HG02678 (cell line): ENCODE data around the gene LCLAT1.

Experiments used
- ATAC-seq: cut with Tn5 transposase; IDR thresholded peaks from one replicate; pipeline ENCODE4 v1.9.1; 2021; ENCODE audit warnings: mild to moderate bottlenecking, moderate library complexity; ENCODE audit not compliant: unreplicated experiment

The LCLAT1 gene

GRCh38 chr2:30422444-30423040, 24.5 kb upstream of the LCLAT1 start:
- ATAC-seq: peak; percentile 73

GRCh38 chr2:30424231-30424630, 22.8 kb upstream of the LCLAT1 start:
- no peak for ATAC-seq

GRCh38 chr2:30425326-30425725, 21.7 kb upstream of the LCLAT1 start:
- ATAC-seq: no peak

- no peak for ATAC-seq
Measured at GRCh38 chr2:30427606-30428347, 19.3 kb upstream of the LCLAT1 start.

GRCh38 chr2:30428348-30428662, 18.7 kb upstream of the LCLAT1 start:
- no peak for ATAC-seq

- ATAC-seq: no peak
Measured at GRCh38 chr2:30428827-30429461, 18.1 kb upstream of the LCLAT1 start.

GRCh38 chr2:30433541-30434299, 13.3 kb upstream of the LCLAT1 start:
- no peak for ATAC-seq

- ATAC-seq: no peak
Measured at GRCh38 chr2:30434708-30435107, 12.3 kb upstream of the LCLAT1 start.

- ATAC-seq: no peak
Measured at GRCh38 chr2:30436859-30437435, 10.1 kb upstream of the LCLAT1 start.

- no peak for ATAC-seq
Measured at GRCh38 chr2:30437809-30438548, 9.1 kb upstream of the LCLAT1 start.

- no peak for ATAC-seq
Measured at GRCh38 chr2:30439296-30439695, 7.8 kb upstream of the LCLAT1 start.

- no peak for ATAC-seq
Measured at GRCh38 chr2:30439879-30440278, 7.2 kb upstream of the LCLAT1 start.

GRCh38 chr2:30441023-30441422, 6.0 kb upstream of the LCLAT1 start:
- no peak for ATAC-seq

GRCh38 chr2:30443081-30443480, 4.0 kb upstream of the LCLAT1 start:
- no peak for ATAC-seq

GRCh38 chr2:30444273-30444672, 2.8 kb upstream of the LCLAT1 start:
- no peak for ATAC-seq

GRCh38 chr2:30445266-30445821, 1.7 kb upstream of the LCLAT1 start:
- no peak for ATAC-seq

- ATAC-seq: no peak
Measured at GRCh38 chr2:30446602-30447148, 371 bp upstream of the LCLAT1 start.

GRCh38 chr2:30448308-30448707, 1.3 kb downstream of the LCLAT1 start:
- no peak for ATAC-seq

GRCh38 chr2:30448866-30449265, 1.8 kb downstream of the LCLAT1 start:
- ATAC-seq: no peak

GRCh38 chr2:30450025-30450424, 3.0 kb downstream of the LCLAT1 start:
- ATAC-seq: no peak
